ENCODE results near the gene SLC4A8. TPM values are rescaled to one million over a fixed set of nuclear protein-coding genes. Genes with fewer than 3 reads are reported as not detected.

The SLC4A8 gene
- total RNA-seq, 4 donors from 2014 or later: 0.46 to 1.7 (median 0.90) TPM

DNA sequence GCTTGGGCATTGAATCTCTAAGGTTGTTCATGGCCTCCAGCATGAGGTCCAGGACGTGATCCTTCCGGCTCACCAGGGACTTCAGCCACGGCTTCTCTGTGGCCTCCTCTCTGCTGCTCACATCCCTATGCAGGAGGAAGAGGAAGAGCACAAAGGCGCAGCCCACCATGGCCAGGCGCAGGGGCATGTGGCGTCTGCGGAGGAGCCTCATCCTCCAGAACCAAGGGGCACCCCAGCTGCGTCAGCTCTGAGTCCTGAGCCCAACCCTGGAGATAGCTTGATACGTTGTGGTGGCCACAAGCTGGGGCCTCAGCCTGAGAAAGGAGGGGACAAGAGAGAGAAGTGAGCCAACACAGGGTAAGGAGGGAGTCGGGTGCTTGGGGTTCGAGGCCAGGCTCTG is 45.1 kb upstream of the SLC4A8 start:
- 100% methylated on average over 5 of the region's 11 CpGs for WGBS
- TF ChIP-seq POLR2AphosphoS5 (IDR thresholded peaks at IDR 0.05): no peak
- TF ChIP-seq, protein P1, sequence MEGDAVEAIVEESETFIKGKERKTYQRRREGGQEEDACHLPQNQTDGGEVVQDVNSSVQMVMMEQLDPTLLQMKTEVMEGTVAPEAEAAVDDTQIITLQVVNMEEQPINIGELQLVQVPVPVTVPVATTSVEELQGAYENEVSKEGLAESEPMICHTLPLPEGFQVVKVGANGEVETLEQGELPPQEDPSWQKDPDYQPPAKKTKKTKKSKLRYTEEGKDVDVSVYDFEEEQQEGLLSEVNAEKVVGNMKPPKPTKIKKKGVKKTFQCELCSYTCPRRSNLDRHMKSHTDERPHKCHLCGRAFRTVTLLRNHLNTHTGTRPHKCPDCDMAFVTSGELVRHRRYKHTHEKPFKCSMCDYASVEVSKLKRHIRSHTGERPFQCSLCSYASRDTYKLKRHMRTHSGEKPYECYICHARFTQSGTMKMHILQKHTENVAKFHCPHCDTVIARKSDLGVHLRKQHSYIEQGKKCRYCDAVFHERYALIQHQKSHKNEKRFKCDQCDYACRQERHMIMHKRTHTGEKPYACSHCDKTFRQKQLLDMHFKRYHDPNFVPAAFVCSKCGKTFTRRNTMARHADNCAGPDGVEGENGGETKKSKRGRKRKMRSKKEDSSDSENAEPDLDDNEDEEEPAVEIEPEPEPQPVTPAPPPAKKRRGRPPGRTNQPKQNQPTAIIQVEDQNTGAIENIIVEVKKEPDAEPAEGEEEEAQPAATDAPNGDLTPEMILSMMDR (IDR thresholded peaks at IDR 0.05): no peak
- no peak for TF ChIP-seq EP300 (IDR thresholded peaks at IDR 0.05)
- no peak for TF ChIP-seq POLR2A (IDR thresholded peaks at IDR 0.05; ENCODE audit: low read depth)
- intact Hi-C loops (cut with DNase I): no loop called here

DNA sequence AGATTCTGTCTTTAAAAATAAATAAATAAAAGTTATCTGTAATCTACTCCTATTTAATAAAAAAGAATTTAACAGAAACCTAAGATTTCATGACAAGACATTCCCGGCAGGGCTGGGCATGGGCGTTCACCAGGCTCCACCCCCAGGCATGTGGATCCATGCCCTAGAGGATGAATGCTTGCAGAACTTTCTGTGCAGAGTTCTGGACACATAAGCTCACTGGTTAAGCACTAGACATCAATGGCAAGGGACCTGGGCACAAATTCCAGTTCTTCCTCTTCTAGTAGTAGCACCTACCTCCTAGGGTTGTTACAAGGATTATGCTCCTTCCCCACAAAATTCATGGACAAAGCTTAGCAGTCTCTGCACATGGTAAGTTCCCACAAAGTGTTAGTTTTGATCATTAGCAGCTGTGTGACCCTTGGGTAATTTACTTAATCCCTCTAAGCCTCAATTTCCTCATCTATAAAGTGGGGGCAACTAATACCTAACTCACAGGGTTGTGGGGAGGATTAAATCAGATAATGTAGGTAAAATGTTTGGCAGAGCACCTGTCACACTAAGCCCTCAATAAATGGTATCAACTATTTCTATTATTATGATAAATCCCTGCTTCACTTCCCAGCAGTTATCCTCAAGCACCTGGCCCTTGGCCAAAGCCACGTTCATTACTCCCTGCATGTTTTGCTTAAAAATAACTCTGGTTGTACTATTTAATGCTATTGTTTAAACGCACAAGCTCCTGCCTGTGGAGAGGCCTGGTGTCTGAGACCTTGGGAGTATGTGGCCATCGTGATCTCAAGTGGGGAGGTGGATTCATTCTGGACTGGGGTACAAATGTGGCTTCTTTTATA is 43.2 kb upstream of the SLC4A8 start:
- Histone ChIP-seq H3K27ac (replicated peaks in 1 of 4) (no peak overlapping the region), H3K4me1 (peaks cover 5 to 15% (median 8%) of the 10 kb centered on the region in 4 donors), H3K4me3 (no peak overlapping the region), H3K27me3 (no peaks in the 10 kb centered on the region), H3K36me3 (no peaks in the 10 kb centered on the region), H3K9me3 (no peaks in the 10 kb centered on the region)
- DNase-seq (ENCODE audit: extremely low spot score): no peak
- intact Hi-C loops (cut with DNase I): no loop called here
- no peak for TF ChIP-seq POLR2A (IDR thresholded peaks at IDR 0.05; ENCODE audit: low read depth)
- no peak for TF ChIP-seq EP300 (IDR thresholded peaks at IDR 0.05)
- TF ChIP-seq, protein P1 (IDR thresholded peaks at IDR 0.05): no peak
- no peak for TF ChIP-seq POLR2AphosphoS5 (IDR thresholded peaks at IDR 0.05)
- 41% methylated on average over 5 of the region's 5 CpGs for WGBS

More for the DNA sequence above, 45.1 kb upstream of the SLC4A8 start:
- H3K36me3 ChIP-seq: no peaks in the 10 kb centered on the region
- H3K27ac ChIP-seq (replicated peaks in 1 of 4): no peak overlapping the region
- H3K4me3 ChIP-seq: no peak overlapping the region
- H3K4me1 ChIP-seq: peaks cover 5 to 15% (median 8%) of the 10 kb centered on the region in 4 donors
- no peaks in the 10 kb centered on the region for H3K9me3 ChIP-seq
- no peak for DNase-seq (ENCODE audit: extremely low spot score)
- H3K27me3 ChIP-seq: no peaks in the 10 kb centered on the region

DNA sequence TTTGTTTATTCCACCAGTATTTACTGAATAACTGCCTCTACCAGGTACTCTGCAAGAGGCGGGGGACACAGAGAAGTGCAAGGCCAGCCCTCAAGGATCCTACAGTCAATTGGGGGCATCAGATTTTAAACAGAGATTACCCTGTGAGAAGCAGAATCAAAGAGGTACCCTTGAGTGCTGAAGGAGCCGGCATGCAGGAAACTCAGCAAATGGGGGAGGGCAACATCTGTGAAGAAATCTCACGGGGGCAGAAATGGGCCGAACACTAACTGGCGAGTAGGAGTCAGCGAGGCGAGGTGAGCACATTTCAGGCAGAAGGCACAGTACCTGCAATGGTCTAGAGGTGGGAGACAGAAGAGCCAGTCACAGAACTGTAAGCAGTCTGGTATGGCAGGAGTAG is 42.5 kb upstream of the SLC4A8 start:
- 87% methylated on average over 7 of the region's 7 CpGs for WGBS
- no peak for DNase-seq (ENCODE audit: extremely low spot score)
- TF ChIP-seq EP300 (IDR thresholded peaks at IDR 0.05) (no peak), POLR2A (IDR thresholded peaks at IDR 0.05; ENCODE audit: low read depth) (no peak), POLR2AphosphoS5 (IDR thresholded peaks at IDR 0.05) (no peak)
- TF ChIP-seq, protein P1 (IDR thresholded peaks at IDR 0.05): no peak
- Histone ChIP-seq H3K4me3 (no peak overlapping the region), H3K27me3 (no peaks in the 10 kb centered on the region), H3K4me1 (peaks cover 5 to 15% (median 8%) of the 10 kb centered on the region in 4 donors), H3K36me3 (no peaks in the 10 kb centered on the region), H3K27ac (replicated peaks in 1 of 4) (no peak overlapping the region), H3K9me3 (no peaks in the 10 kb centered on the region)
- intact Hi-C loops (cut with DNase I): no loop called here

DNA sequence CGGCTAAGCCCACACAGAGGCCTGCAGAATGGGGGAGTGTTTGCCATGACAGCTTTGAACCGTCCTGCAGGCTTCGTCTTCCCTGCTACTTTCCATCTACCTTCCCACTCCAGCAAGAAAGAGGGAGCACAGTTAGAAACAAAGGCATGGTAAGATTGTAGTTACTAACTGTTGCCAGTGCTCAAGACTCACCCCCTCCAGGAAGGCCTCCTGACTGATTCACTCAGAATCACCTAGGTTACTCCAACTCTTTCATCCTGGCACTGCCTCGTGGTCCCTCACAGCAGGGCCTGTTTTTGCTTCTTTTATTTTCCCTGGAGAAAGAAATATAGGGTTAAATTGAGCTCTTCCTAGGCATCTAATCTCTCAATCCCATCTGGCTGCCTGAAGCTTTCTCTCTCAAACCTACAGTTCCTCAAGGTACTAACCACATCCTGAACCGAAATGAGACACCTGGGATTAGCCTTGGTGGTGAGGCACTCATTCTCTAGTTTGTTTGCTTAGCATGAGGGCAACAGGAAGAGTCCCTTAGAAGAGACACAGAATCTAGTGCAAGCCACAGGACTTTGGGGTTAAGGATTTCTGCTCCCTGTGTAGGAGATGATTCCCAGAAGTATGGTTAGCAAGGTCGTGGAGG is 41.2 kb upstream of the SLC4A8 start:
- H3K27me3 ChIP-seq: no peaks in the 10 kb centered on the region
- peaks cover 5 to 15% (median 8%) of the 10 kb centered on the region in 4 donors for H3K4me1 ChIP-seq
- 70% methylated on average over 6 of the region's 6 CpGs for WGBS
- H3K27ac ChIP-seq (replicated peaks in 1 of 4): no peak overlapping the region
- no peaks in the 10 kb centered on the region for H3K9me3 ChIP-seq
- H3K4me3 ChIP-seq: no peak overlapping the region
- TF ChIP-seq EP300 (IDR thresholded peaks at IDR 0.05) (no peak), POLR2A (IDR thresholded peaks at IDR 0.05; ENCODE audit: low read depth) (no peak), POLR2AphosphoS5 (IDR thresholded peaks at IDR 0.05) (no peak)
- TF ChIP-seq, protein P1 (IDR thresholded peaks at IDR 0.05): no peak
- no peaks in the 10 kb centered on the region for H3K36me3 ChIP-seq
- intact Hi-C loops (cut with DNase I): no loop called here
- DNase-seq (ENCODE audit: extremely low spot score): no peak
